HepG2 (cell line): ENCODE measurements around the gene GRHL3. TPM values are rescaled to one million over a fixed set of nuclear protein-coding genes. Genes with fewer than 3 reads are reported as not detected.

Source experiments
- ATAC-seq: fragments of 200-7000 bp; cut with Tn5 transposase; 3 replicates; pipeline ENCODE4 v1.9.1; 2020; ENCODE audit warnings: mild to moderate bottlenecking, moderate library complexity
- BruUV-seq: library from RNA; stranded (reverse); fragments of 400-500 nt; replicated peaks from 2 replicates; lab custom pipeline; 2021; lab: Mats Ljungman, UMichigan
- CTCF ChIA-PET: fragments of 300-600 bp; formaldehyde crosslinking; extraction: SDS; loops from one replicate; lab custom pipeline; 2021; ENCODE audit warnings: low total read pairs, inconsistent platforms, low intra/inter-chr PET ratio; lab: Yijun Ruan, JAX
- POLR2A ChIA-PET: fragments of 350-600 bp; sonication (Branson Sonifier 250); formaldehyde crosslinking; loops from one replicate; lab custom pipeline; 2020; ENCODE audit warnings: antibody characterized with exemption, inconsistent platforms; lab: Yijun Ruan, JAX
- DNase-seq: peaks from one replicate; pipeline ENCODE4 v3.0.0-alpha.2; 2015; ENCODE audit warnings: low spot score
- FAIRE-seq: peaks from 3 replicates; lab custom pipeline; 2011; peaks lifted over from hg19 to GRCh38; lab: Jason Lieb, UNC
- H2AFZ ChIP-seq: one replicate; pipeline ENCODE4 v1.6.1; 2011; ENCODE audit warnings: low read length, inconsistent platforms
- H3K27ac ChIP-seq: fragments of 300-600 bp; 3 replicates; pipeline ENCODE4 v1.8.0; 2011; ENCODE audit warnings: mixed run types, mild to moderate bottlenecking, mixed read lengths, low read length, inconsistent platforms; ENCODE audit not compliant: insufficient read depth; ENCODE audit errors: extremely low read length
- H3K27me3 ChIP-seq, 2 experiments: fragments of 200-600 bp in 1 of 2; 2 replicates in 1 of 2; 3 replicates in 1 of 2; pipeline versions ENCODE4 v1.6.0 to v1.8.0; 2011; ENCODE audit warnings: low read length in 2 of 2, mild to moderate bottlenecking in 2 of 2, moderate library complexity in 2 of 2, inconsistent platforms in 1 of 2; ENCODE audit not compliant: insufficient read depth in 2 of 2, control insufficient read depth in 1 of 2
- H3K36me3 ChIP-seq, 2 experiments: fragments of 200-600 bp in 1 of 2; replicated peaks in 1 of 2; 2 replicates in 1 of 2; 3 replicates in 1 of 2; pipeline versions ENCODE4 v1.5.1 to v1.8.0; 2011; ENCODE audit warnings: low read length in 2 of 2, inconsistent platforms in 1 of 2; ENCODE audit not compliant: insufficient read depth in 2 of 2, control insufficient read depth in 1 of 2
- H3K4me1 ChIP-seq: 2 replicates; pipeline ENCODE4 v1.5.1; 2012; ENCODE audit warnings: low read length, inconsistent platforms; ENCODE audit not compliant: insufficient read depth
- H3K4me2 ChIP-seq: 2 replicates; pipeline ENCODE4 v1.6.0; 2011; ENCODE audit warnings: low read depth, low read length, inconsistent platforms
- H3K4me3 ChIP-seq, 3 experiments: fragments of 200-600 bp in 1 of 3; sonication (generic), shearing (Covaris generic) in 1 of 3; replicated peaks in 1 of 3; 2 replicates each; pipeline ENCODE4 v1.5.1; 2011 to 2016; ENCODE audit warnings: low read length in 3 of 3, inconsistent platforms in 2 of 3, low read depth in 2 of 3, mild to moderate bottlenecking in 2 of 3, control low read depth in 1 of 3, mixed read lengths in 1 of 3; ENCODE audit not compliant: insufficient read depth in 1 of 3
- H3K79me2 ChIP-seq: one replicate; pipeline ENCODE4 v1.6.1; 2011; ENCODE audit warnings: low read length, inconsistent platforms; ENCODE audit not compliant: insufficient read depth
- H3K9ac ChIP-seq: 2 replicates; pipeline ENCODE4 v1.6.0; 2011; ENCODE audit warnings: mild to moderate bottlenecking, low read depth, low read length, inconsistent platforms; ENCODE audit not compliant: insufficient read depth
- H3K9me3 ChIP-seq: 2 replicates; pipeline ENCODE4 v1.5.1; 2012; ENCODE audit warnings: mild to moderate bottlenecking, low read length
- H4K20me1 ChIP-seq: 2 replicates; pipeline ENCODE4 v1.6.0; 2011; ENCODE audit warnings: inconsistent platforms, mild to moderate bottlenecking, low read length, moderate library complexity; ENCODE audit not compliant: insufficient read depth
- ADNP ChIP-seq: sonication (generic); formaldehyde crosslinking; IDR thresholded peaks from 2 replicates; pipeline ENCODE4 v1.4.0; 2020; ENCODE audit warnings: missing genetic modification reagents
- CC2D1A ChIP-seq: sonication (generic); formaldehyde crosslinking; IDR thresholded peaks from 2 replicates; pipeline ENCODE4 v1.8.1; 2023; ENCODE audit warnings: mild to moderate bottlenecking, missing genetic modification reagents
- FOSL2 ChIP-seq: sonication (generic); formaldehyde crosslinking; IDR thresholded peaks from 2 replicates; pipeline ENCODE4 v1.4.0; 2020; ENCODE audit warnings: missing genetic modification reagents
- MIER3 ChIP-seq: IDR thresholded peaks from 2 replicates; pipeline ENCODE4 v1.6.1; 2016; ENCODE audit warnings: missing compliant biosample characterization, borderline replicate concordance
- NFE2L2 ChIP-seq: fragments of 150-350 bp; IDR thresholded peaks from 2 replicates; pipeline ENCODE4 v1.6.1; 2014; ENCODE audit warnings: low read length
- POLR2AphosphoS5 ChIP-seq: IDR thresholded peaks from 2 replicates; pipeline ENCODE4 v1.6.1; 2012; ENCODE audit warnings: low read depth, low read length
- SAFB2 ChIP-seq: sonication (generic); formaldehyde crosslinking; IDR thresholded peaks from 2 replicates; pipeline ENCODE4 v1.5.1; 2020; ENCODE audit warnings: missing genetic modification reagents, low read depth, mild to moderate bottlenecking, borderline replicate concordance
- ZNF251 ChIP-seq: sonication (generic); formaldehyde crosslinking; IDR thresholded peaks from 2 replicates; pipeline ENCODE4 v1.9.0; 2021; ENCODE audit warnings: mild to moderate bottlenecking, missing genetic modification reagents
- ZNF326 ChIP-seq: sonication (generic); formaldehyde crosslinking; IDR thresholded peaks from 2 replicates; pipeline ENCODE4 v1.4.0; 2020; ENCODE audit warnings: missing genetic modification reagents, borderline replicate concordance
- ZNF546 ChIP-seq: sonication (generic); formaldehyde crosslinking; conservative IDR thresholded peaks from 2 replicates; pipeline ENCODE4 v1.8.1; 2023; ENCODE audit warnings: mild to moderate bottlenecking, missing genetic modification reagents
- ZNF619 ChIP-seq: sonication (generic); formaldehyde crosslinking; IDR thresholded peaks from 2 replicates; pipeline ENCODE4 v1.4.0; 2020; ENCODE audit warnings: mild to moderate bottlenecking, missing genetic modification reagents
- ZNF790 ChIP-seq: sonication (generic); formaldehyde crosslinking; IDR thresholded peaks from 2 replicates; pipeline ENCODE4 v1.8.0; 2022; ENCODE audit warnings: missing genetic modification reagents, mild to moderate bottlenecking, borderline replicate concordance
- ZSCAN9 ChIP-seq: IDR thresholded peaks from 2 replicates; pipeline ENCODE4 v1.6.1; 2016; ENCODE audit warnings: borderline replicate concordance
- WGBS: methylation state at CpG from one replicate; pipeline ENCODE4 v1.1.6; 2017; ENCODE audit warnings: low lambda C conversion rate; 5-methylcytosine and 5-hydroxymethylcytosine counted together
- in situ Hi-C: cut with HindIII; loops from 2 replicates; pipeline ENCODE4 v1.10.0; 2017; ENCODE audit warnings: low pct_unique_long_range_greater_than_20kb; ENCODE audit not compliant: extremely low pct_ligation_motif_present
- intact Hi-C: fragments of 100-400 bp; cut with micrococcal nuclease; formaldehyde crosslinking; loops from one replicate; pipeline ENCODE4 v1.10.0; 2022; ENCODE audit not compliant: unreplicated experiment
- polyA plus RNA-seq, 8 experiments: library from polyadenylated mRNA; depleted of rRNA in 3 of 8; stranded (reverse) in 7 of 8; unstranded in 1 of 8; fragments of >200 nt; fragmentation: Illumina TruSeq in 4 of 8; extraction: Trizol in 4 of 8; gene quantifications; 2 replicates each; pipeline versions ENCODE4 v1.2.1 to v1.2.3, GENCODE V29; 2011 to 2016; ENCODE audit warnings: low read depth in 4 of 8, missing spikeins in 1 of 8, mixed read lengths in 1 of 8; ENCODE audit not compliant: insufficient read depth in 1 of 8
- total RNA-seq, 5 experiments: library from RNA; depleted of rRNA; stranded (reverse); fragments of >200 nt; fragmentation: Illumina TruSeq; extraction: Trizol; gene quantifications; 2 replicates each; pipeline ENCODE4 v1.2.3, GENCODE V29; 2016; ENCODE audit warnings: low read depth in 1 of 5
- TF ChIP-seq, protein P1 (sequence below): sonication (generic); formaldehyde crosslinking; IDR thresholded peaks from 2 replicates; pipeline ENCODE4 v1.4.0; 2020; ENCODE audit warnings: missing genetic modification reagents
- TF ChIP-seq, protein P2 (sequence below): sonication (generic); formaldehyde crosslinking; IDR thresholded peaks from 2 replicates; pipeline ENCODE4 v1.4.0; 2020; ENCODE audit warnings: missing genetic modification reagents, borderline replicate concordance

Gene GRHL3
- total and polyA plus RNA-seq, 2 of the 13 experiments (the other 11 are each of a cell fraction or from before 2014, with no cell fraction given): not detected

DNA sequence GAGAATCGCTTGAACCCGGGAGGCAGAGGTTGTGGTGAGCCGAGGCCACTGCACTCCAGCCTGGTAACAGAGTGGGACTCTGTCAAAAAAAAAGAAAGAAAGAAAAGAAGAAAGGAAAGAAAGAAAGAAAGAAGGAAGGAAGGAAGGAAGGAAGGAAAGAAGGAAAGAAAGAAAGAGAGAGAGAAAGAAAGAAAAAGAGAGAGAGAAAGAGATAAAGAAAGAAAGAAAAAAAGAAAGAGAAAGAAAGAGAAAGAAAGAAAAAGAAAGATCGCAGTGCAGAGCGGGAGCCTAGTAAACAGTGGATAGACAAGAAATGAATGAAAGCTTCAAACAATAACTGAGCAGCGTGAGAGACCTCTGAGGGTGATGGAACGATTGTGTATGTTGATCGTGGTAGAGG is 20.6 kb upstream of the GRHL3 start:
- no TSS peak for BruUV-seq
- no peaks in the 10 kb centered on the region for H3K9me3 ChIP-seq
- no peak overlapping the region for H3K4me2 ChIP-seq
- H2AFZ ChIP-seq: no peak overlapping the region
- H3K79me2 ChIP-seq: no peaks in the 10 kb centered on the region
- ATAC-seq (no peak), DNase-seq (no peak), FAIRE-seq (no peak)
- H3K27me3 ChIP-seq: peaks cover 0 to 36% of the 10 kb centered on the region in 2 experiments; a peak in 3 of 5 replicates
- H3K4me1 ChIP-seq: 0 out of 2 replicates have a peak, but pooled peaks cover 6% of the 10 kb centered on the region
- CTCF ChIA-PET: no interaction called here
- in situ Hi-C loops (no loop called here), intact Hi-C loops (loop anchor here (10.0 kb wide), 1 partner anchor 94 kb away; no protein-coding TSS in a partner anchor)
- no peak overlapping the region for H3K4me3 ChIP-seq
- H3K27ac ChIP-seq: no peak overlapping the region
- H3K9ac ChIP-seq: no peak overlapping the region
- POLR2A ChIA-PET: no interaction called here
- 52% methylated on average over 8 of the region's 8 CpGs for WGBS
- TF ChIP-seq NFE2L2 (no peak), POLR2AphosphoS5 (no peak), ZNF546 (CRISPR knock-in tag) (no peak), FOSL2 (CRISPR knock-in tag) (no peak), ADNP (CRISPR knock-in tag) (no peak), ZNF790 (CRISPR knock-in tag) (no peak), ZNF326 (CRISPR knock-in tag) (no peak), ZSCAN9 (CRISPR knock-in tag) (no peak), CC2D1A (CRISPR knock-in tag) (no peak), SAFB2 (CRISPR knock-in tag) (no peak), MIER3 (CRISPR knock-in tag) (no peak), ZNF251 (CRISPR knock-in tag) (no peak), ZNF619 (CRISPR knock-in tag) (no peak)
- TF ChIP-seq, protein P1, sequence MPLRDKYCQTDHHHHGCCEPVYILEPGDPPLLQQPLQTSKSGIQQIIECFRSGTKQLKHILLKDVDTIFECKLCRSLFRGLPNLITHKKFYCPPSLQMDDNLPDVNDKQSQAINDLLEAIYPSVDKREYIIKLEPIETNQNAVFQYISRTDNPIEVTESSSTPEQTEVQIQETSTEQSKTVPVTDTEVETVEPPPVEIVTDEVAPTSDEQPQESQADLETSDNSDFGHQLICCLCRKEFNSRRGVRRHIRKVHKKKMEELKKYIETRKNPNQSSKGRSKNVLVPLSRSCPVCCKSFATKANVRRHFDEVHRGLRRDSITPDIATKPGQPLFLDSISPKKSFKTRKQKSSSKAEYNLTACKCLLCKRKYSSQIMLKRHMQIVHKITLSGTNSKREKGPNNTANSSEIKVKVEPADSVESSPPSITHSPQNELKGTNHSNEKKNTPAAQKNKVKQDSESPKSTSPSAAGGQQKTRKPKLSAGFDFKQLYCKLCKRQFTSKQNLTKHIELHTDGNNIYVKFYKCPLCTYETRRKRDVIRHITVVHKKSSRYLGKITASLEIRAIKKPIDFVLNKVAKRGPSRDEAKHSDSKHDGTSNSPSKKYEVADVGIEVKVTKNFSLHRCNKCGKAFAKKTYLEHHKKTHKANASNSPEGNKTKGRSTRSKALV: no peak
- TF ChIP-seq, protein P2, sequence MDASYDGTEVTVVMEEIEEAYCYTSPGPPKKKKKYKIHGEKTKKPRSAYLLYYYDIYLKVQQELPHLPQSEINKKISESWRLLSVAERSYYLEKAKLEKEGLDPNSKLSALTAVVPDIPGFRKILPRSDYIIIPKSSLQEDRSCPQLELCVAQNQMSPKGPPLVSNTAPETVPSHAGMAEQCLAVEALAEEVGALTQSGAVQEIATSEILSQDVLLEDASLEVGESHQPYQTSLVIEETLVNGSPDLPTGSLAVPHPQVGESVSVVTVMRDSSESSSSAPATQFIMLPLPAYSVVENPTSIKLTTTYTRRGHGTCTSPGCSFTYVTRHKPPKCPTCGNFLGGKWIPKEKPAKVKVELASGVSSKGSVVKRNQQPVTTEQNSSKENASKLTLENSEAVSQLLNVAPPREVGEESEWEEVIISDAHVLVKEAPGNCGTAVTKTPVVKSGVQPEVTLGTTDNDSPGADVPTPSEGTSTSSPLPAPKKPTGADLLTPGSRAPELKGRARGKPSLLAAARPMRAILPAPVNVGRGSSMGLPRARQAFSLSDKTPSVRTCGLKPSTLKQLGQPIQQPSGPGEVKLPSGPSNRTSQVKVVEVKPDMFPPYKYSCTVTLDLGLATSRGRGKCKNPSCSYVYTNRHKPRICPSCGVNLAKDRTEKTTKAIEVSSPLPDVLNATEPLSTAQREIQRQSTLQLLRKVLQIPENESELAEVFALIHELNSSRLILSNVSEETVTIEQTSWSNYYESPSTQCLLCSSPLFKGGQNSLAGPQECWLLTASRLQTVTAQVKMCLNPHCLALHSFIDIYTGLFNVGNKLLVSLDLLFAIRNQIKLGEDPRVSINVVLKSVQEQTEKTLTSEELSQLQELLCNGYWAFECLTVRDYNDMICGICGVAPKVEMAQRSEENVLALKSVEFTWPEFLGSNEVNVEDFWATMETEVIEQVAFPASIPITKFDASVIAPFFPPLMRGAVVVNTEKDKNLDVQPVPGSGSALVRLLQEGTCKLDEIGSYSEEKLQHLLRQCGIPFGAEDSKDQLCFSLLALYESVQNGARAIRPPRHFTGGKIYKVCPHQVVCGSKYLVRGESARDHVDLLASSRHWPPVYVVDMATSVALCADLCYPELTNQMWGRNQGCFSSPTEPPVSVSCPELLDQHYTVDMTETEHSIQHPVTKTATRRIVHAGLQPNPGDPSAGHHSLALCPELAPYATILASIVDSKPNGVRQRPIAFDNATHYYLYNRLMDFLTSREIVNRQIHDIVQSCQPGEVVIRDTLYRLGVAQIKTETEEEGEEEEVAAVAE: no peak
- no peaks in the 10 kb centered on the region for H4K20me1 ChIP-seq
- no peaks in the 10 kb centered on the region for H3K36me3 ChIP-seq
